A549 (cell line): Measurements from ENCODE around the gene DCHS2.

Experiments
- CEBPB ChIP-seq, 2 experiments: fragments of >200 bp in 1 of 2; sonication (Bioruptor Twin) in 1 of 2; formaldehyde crosslinking in 1 of 2; IDR thresholded peaks; 2 replicates each; pipeline ENCODE4 v1.6.1; 2012 to 2016
- EP300 ChIP-seq, 2 experiments: fragments of >200 bp; sonication (Bioruptor Twin); formaldehyde crosslinking; IDR thresholded peaks; 2 replicates in 1 of 2; 3 replicates in 1 of 2; pipeline ENCODE4 v1.6.1; 2016 to 2017
- HOXB13 ChIP-seq: fragments of 250-450 bp; sonication (Bioruptor Pico); IDR thresholded peaks from 2 replicates; pipeline ENCODE4 v1.5.0; 2020; ENCODE audit warnings: low read depth, mild to moderate bottlenecking, moderate library complexity
- JUN ChIP-seq, 2 experiments: fragments of >200 bp; sonication (Bioruptor Twin); formaldehyde crosslinking; IDR thresholded peaks; 2 replicates in 1 of 2; 3 replicates in 1 of 2; pipeline ENCODE4 v1.6.1; 2016 to 2017
- MAZ ChIP-seq: fragments of 150-350 bp; IDR thresholded peaks from 2 replicates; pipeline ENCODE4 v1.6.1; 2014; ENCODE audit warnings: antibody characterized with exemption, low read depth, low read length, borderline replicate concordance
- RCOR1 ChIP-seq: fragments of 150-350 bp; IDR thresholded peaks from 2 replicates; pipeline ENCODE4 v1.6.1; 2014; ENCODE audit warnings: antibody characterized with exemption, low read length, low read depth
- RNF2 ChIP-seq: fragments of 200-600 bp; sonication (generic); IDR thresholded peaks from 2 replicates; pipeline ENCODE4 v1.6.1; 2016; ENCODE audit warnings: low read depth, mild to moderate bottlenecking, antibody characterized with exemption, moderate library complexity, borderline replicate concordance
- TF ChIP-seq, protein P1 (sequence below): fragments of 450-650 bp; IDR thresholded peaks from 2 replicates; pipeline ENCODE4 v1.6.1; 2014; ENCODE audit warnings: antibody characterized with exemption
- TF ChIP-seq, protein P2 (sequence below): fragments of >200 bp; sonication (Bioruptor Twin); formaldehyde crosslinking; IDR thresholded peaks from 3 replicates; pipeline ENCODE4 v1.5.1; 2016
- TF ChIP-seq, protein P3 (sequence below): fragments of 150-350 bp; IDR thresholded peaks from 2 replicates; pipeline ENCODE4 v1.6.1; 2014; ENCODE audit warnings: low read depth, mild to moderate bottlenecking, low read length

DNA sequence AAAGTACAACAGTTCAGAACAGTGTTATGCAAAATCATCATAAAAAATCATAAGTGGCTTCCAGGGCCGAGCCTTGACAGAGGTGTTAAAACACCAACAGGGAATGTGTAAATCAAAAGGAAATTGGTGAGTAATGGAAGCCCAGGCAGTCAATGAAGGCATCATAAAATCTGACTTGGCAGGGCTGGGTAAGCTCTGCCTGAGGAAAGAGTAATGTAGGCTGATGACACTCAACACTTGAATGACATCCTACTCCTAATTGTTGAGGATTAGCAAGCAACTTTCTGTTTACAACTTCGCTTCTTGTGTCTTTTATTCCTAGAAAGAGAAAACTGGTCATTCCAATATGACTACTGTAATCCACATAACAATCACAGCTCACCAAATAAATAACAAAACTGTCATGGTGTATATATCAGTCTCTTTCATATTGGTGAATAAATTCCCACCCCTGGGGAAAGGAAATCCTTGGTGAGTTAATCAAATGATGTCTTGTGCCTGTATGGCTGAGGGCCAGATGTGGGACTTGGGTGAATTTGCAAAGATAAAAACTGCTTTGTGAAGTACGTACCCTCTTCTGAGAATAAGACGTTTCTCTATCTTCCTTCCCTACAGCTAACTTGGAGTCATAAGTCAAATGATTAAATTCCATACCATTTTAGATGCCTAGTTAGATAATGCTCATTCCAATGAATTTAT lies 196.8 kb downstream of the DCHS2 start:
- TF ChIP-seq MAZ: no peak
- TF ChIP-seq, protein P1, sequence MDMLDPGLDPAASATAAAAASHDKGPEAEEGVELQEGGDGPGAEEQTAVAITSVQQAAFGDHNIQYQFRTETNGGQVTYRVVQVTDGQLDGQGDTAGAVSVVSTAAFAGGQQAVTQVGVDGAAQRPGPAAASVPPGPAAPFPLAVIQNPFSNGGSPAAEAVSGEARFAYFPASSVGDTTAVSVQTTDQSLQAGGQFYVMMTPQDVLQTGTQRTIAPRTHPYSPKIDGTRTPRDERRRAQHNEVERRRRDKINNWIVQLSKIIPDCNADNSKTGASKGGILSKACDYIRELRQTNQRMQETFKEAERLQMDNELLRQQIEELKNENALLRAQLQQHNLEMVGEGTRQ: no peak
- TF ChIP-seq, protein P2, sequence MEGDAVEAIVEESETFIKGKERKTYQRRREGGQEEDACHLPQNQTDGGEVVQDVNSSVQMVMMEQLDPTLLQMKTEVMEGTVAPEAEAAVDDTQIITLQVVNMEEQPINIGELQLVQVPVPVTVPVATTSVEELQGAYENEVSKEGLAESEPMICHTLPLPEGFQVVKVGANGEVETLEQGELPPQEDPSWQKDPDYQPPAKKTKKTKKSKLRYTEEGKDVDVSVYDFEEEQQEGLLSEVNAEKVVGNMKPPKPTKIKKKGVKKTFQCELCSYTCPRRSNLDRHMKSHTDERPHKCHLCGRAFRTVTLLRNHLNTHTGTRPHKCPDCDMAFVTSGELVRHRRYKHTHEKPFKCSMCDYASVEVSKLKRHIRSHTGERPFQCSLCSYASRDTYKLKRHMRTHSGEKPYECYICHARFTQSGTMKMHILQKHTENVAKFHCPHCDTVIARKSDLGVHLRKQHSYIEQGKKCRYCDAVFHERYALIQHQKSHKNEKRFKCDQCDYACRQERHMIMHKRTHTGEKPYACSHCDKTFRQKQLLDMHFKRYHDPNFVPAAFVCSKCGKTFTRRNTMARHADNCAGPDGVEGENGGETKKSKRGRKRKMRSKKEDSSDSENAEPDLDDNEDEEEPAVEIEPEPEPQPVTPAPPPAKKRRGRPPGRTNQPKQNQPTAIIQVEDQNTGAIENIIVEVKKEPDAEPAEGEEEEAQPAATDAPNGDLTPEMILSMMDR: no peak
- TF ChIP-seq, protein P3, sequence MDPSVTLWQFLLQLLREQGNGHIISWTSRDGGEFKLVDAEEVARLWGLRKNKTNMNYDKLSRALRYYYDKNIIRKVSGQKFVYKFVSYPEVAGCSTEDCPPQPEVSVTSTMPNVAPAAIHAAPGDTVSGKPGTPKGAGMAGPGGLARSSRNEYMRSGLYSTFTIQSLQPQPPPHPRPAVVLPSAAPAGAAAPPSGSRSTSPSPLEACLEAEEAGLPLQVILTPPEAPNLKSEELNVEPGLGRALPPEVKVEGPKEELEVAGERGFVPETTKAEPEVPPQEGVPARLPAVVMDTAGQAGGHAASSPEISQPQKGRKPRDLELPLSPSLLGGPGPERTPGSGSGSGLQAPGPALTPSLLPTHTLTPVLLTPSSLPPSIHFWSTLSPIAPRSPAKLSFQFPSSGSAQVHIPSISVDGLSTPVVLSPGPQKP: no peak
- no peak for TF ChIP-seq RCOR1
- no peak for TF ChIP-seq EP300 (IDR thresholded peaks at IDR 0.05)
- no peak for TF ChIP-seq HOXB13
- TF ChIP-seq CEBPB (IDR thresholded peaks at IDR 0.05): no peak
- no peak for TF ChIP-seq RNF2
- TF ChIP-seq JUN (IDR thresholded peaks at IDR 0.05): no peak
